CD4-positive, alpha-beta T cell treated with Interleukin-6 for 4 hours (primary cell): ENCODE measurements around the gene MT1M.

ENCODE experiments used
- DNase-seq: peaks from one replicate; pipeline ENCODE4 v3.0.0-alpha.2; 2020; ENCODE audit warnings: mixed read lengths

MT1M gene

GRCh38 chr16:56679818-56680217 is 47.4 kb downstream of the MT1M start:
- DNase-seq: peak; percentile 9

- DNase-seq: peak; percentile 90
Observed at GRCh38 chr16:56681939-56682702, 49.7 kb downstream of the MT1M start, which contains the start of gene MT1X. TSS of gene MT1X (plus strand) at chr16:56682470. CDS start at chr16:56682541, 71 bp downstream.

GRCh38 chr16:56682703-56683397 is 50.4 kb downstream of the MT1M start:
- peak; percentile 19 for DNase-seq
